ENCODE results near the gene MAPK9. TPM values are rescaled to one million over a fixed set of nuclear protein-coding genes. Genes with fewer than 3 reads are reported as not detected.
A peak's percentile ranks its signal among the peaks of the same experiment; 100 is the strongest.
"Not testable (repeated sequence)": the region's sequence is repeated elsewhere in the genome, so short reads cannot be mapped to it uniquely, and the experiment has no call there.

Gene MAPK9
- total RNA-seq, 3 donors from 2014 or later: 31.2 to 37.9 (median 34.7) TPM

GRCh38 chr5:180210961-180211760 lies 80.7 kb downstream of the MAPK9 start:
- H3K36me3 ChIP-seq: no peaks in the 10 kb centered on the region
- no peak for DNase-seq (ENCODE audit: low spot score in 2 of 2)
- no peak overlapping the region for H3K4me3 ChIP-seq
- TF ChIP-seq POLR2A (IDR thresholded peaks at IDR 0.05) (no peak), POLR2AphosphoS5 (IDR thresholded peaks at IDR 0.05) (no peak), CTCF (IDR thresholded peaks at IDR 0.05) (no peak)
- peaks cover 0 to 28% of the 10 kb centered on the region in 2 donors for H3K27me3 ChIP-seq
- peaks cover 12 to 23% of the 10 kb centered on the region in 2 donors for H3K9me3 ChIP-seq
- no peaks in the 10 kb centered on the region for H3K4me1 ChIP-seq
- intact Hi-C loops (cut with DNase I; ENCODE audit: low total_unique reads): no loop called here
- H3K27ac ChIP-seq: no peak overlapping the region

GRCh38 chr5:180210077-180210476 lies 81.8 kb downstream of the MAPK9 start:
- H3K4me1 ChIP-seq; intact Hi-C loops (cut with DNase I; ENCODE audit: low total_unique reads): not testable (repeated sequence)

GRCh38 chr5:180209137-180209581 lies 82.7 kb downstream of the MAPK9 start, which contains the start of gene RASGEF1C:
Gene RASGEF1C (minus strand): TSS chr5:180209211. CDS start chr5:180138052, 71,159 bp downstream.
- intact Hi-C loops (cut with DNase I; ENCODE audit: low total_unique reads): no loop called here
- H3K9me3 ChIP-seq: peaks cover 0 to 3% of the 10 kb centered on the region in 2 donors
- H3K4me1 ChIP-seq: no peaks in the 10 kb centered on the region
- H3K27ac ChIP-seq: no peak within 1 kb of the TSS
- TF ChIP-seq POLR2A (IDR thresholded peaks at IDR 0.05): no peak
- peak in 1 of 3 donors; percentile 39 for TF ChIP-seq CTCF (IDR thresholded peaks at IDR 0.05)
- H3K27me3 ChIP-seq: peaks cover 0 to 28% of the 10 kb centered on the region in 2 donors
- H3K36me3 ChIP-seq: no peaks in the 10 kb centered on the region
- no peak for DNase-seq (ENCODE audit: low spot score in 2 of 2)
- H3K4me3 ChIP-seq: peak within 1 kb of the TSS; percentile 15 to 65 (median 48)

More at GRCh38 chr5:180210077-180210476, 81.8 kb downstream of the MAPK9 start:
- not testable (repeated sequence) for H3K36me3 ChIP-seq; H3K4me3 ChIP-seq; DNase-seq (ENCODE audit: low spot score in 2 of 2); H3K27ac ChIP-seq
- Histone ChIP-seq H3K9me3 (peaks cover 2 to 12% of the 10 kb centered on the region in 2 donors), H3K27me3 (peaks cover 0 to 28% of the 10 kb centered on the region in 2 donors)

DNA sequence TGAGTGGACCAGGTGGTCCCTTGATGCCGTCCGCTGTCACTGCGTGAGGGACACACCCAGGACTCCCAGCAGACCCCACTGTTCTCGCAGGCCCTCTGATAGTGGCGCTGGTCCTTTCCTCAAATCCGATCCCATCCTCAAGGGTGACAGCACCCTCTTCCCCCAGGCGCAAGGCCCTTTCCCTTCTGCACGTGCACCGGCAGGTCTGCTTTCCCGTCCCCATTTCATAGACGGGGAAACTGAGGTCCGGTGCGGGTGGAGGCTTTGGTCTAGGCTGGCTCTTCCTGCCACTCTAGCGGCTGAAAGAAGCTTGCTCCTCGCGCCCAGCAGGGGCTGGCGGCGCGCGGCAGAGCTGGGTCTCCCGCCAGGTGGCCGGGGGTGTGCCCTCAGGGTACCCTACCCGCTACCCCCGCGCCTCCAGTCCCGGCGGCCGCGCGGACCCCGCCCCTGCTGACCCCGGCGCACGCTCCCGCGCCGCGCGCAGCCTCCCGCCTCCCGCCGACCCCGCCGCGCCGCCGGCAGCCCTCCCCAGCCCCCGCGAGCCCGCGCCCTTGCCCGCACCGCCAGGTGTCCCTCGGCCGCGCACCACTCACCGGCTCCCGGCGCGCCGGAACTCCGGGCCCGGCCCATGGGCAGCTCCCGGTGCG lies 83.3 kb downstream of the MAPK9 start:
- intact Hi-C loops (cut with DNase I; ENCODE audit: low total_unique reads): no loop called here
- TF ChIP-seq CTCF (IDR thresholded peaks at IDR 0.05) (no peak), POLR2A (IDR thresholded peaks at IDR 0.05) (no peak), POLR2AphosphoS5 (IDR thresholded peaks at IDR 0.05) (no peak)

GRCh38 chr5:180208038-180208434 lies 83.8 kb downstream of the MAPK9 start:
- H3K27me3 ChIP-seq: peaks cover 0 to 28% of the 10 kb centered on the region in 2 donors
- H3K9me3 ChIP-seq: no peaks in the 10 kb centered on the region
- no peaks in the 10 kb centered on the region for H3K36me3 ChIP-seq
- H3K4me3 ChIP-seq: peak overlapping the region in 2 of 3 donors; percentile 48 to 65
- no peaks in the 10 kb centered on the region for H3K4me1 ChIP-seq
- TF ChIP-seq POLR2A (IDR thresholded peaks at IDR 0.05): no peak
- no peak for TF ChIP-seq CTCF (IDR thresholded peaks at IDR 0.05)
- no peak for TF ChIP-seq POLR2AphosphoS5 (IDR thresholded peaks at IDR 0.05)
- DNase-seq (ENCODE audit: low spot score in 2 of 2): no peak
- intact Hi-C loops (cut with DNase I; ENCODE audit: low total_unique reads): no loop called here
- no peak overlapping the region for H3K27ac ChIP-seq

More for the DNA sequence above, 83.3 kb downstream of the MAPK9 start:
- H3K4me3 ChIP-seq: peak overlapping the region; percentile 15 to 65 (median 48)
- DNase-seq (ENCODE audit: low spot score in 2 of 2): no peak
- H3K4me1 ChIP-seq: no peaks in the 10 kb centered on the region
- peaks cover 0 to 28% of the 10 kb centered on the region in 2 donors for H3K27me3 ChIP-seq
- no peaks in the 10 kb centered on the region for H3K36me3 ChIP-seq
- H3K9me3 ChIP-seq: no peaks in the 10 kb centered on the region
- no peak overlapping the region for H3K27ac ChIP-seq
